Measurements from ENCODE around the gene TGIF1.

The TGIF1 gene

GRCh38 chr18:3486512-3486911, 36.5 kb downstream of the TGIF1 start:
- DNase-seq, result no peak

- DNase-seq, result no peak
These were observed 39.5 kb downstream of the TGIF1 start for GRCh38 chr18:3489462-3489861.

GRCh38 chr18:3491981-3492555, 42.1 kb downstream of the TGIF1 start:
- no peak for DNase-seq

- DNase-seq, result no peak
These were observed 42.7 kb downstream of the TGIF1 start for GRCh38 chr18:3492721-3493120.

GRCh38 chr18:3493501-3494244, 43.7 kb downstream of the TGIF1 start:
- DNase-seq, result no peak

- DNase-seq, result no peak
These were observed 44.2 kb downstream of the TGIF1 start for GRCh38 chr18:3494245-3494526.

- DNase-seq, result no peak
These were observed 44.6 kb downstream of the TGIF1 start for GRCh38 chr18:3494569-3494968.

- no peak for DNase-seq
These were observed 45.9 kb downstream of the TGIF1 start for GRCh38 chr18:3495691-3496430.

GRCh38 chr18:3498698-3499471, 48.9 kb downstream of the TGIF1 start:
- DNase-seq, result no peak

- no peak for DNase-seq
These were observed 49.5 kb downstream of the TGIF1 start for GRCh38 chr18:3499501-3499900.

- DNase-seq, result no peak
These were observed 50.0 kb downstream of the TGIF1 start for GRCh38 chr18:3500016-3500415.

- DNase-seq, result no peak
These were observed 52.7 kb downstream of the TGIF1 start for GRCh38 chr18:3502650-3503049.

GRCh38 chr18:3504637-3505036, 54.7 kb downstream of the TGIF1 start:
- DNase-seq, result no peak

- DNase-seq, result no peak
These were observed 58.9 kb downstream of the TGIF1 start for GRCh38 chr18:3508576-3509549.
